Measurements from ENCODE around the gene SERPINH1.
A peak's percentile ranks its signal among the peaks of the same experiment; 100 is the strongest.

Gene SERPINH1

DNA sequence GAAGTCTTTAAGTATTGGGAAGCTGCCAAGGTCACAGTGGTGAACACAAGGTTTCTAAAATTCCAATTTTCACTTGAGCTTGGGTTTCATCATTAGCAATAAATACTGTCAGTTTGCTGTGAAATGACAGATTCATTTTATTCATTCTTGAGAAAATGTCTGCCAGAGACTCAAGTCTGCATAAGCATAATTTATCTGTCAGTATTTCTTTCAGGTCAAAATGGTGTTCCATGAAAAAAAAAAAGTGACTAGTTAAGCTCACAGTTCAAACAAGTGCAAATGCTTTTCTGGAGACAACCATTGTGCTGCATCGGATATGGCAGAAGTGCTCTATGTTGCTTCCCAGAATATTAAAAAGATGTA, 28.2 kb upstream of the SERPINH1 start:
- no peak for DNase-seq

DNA sequence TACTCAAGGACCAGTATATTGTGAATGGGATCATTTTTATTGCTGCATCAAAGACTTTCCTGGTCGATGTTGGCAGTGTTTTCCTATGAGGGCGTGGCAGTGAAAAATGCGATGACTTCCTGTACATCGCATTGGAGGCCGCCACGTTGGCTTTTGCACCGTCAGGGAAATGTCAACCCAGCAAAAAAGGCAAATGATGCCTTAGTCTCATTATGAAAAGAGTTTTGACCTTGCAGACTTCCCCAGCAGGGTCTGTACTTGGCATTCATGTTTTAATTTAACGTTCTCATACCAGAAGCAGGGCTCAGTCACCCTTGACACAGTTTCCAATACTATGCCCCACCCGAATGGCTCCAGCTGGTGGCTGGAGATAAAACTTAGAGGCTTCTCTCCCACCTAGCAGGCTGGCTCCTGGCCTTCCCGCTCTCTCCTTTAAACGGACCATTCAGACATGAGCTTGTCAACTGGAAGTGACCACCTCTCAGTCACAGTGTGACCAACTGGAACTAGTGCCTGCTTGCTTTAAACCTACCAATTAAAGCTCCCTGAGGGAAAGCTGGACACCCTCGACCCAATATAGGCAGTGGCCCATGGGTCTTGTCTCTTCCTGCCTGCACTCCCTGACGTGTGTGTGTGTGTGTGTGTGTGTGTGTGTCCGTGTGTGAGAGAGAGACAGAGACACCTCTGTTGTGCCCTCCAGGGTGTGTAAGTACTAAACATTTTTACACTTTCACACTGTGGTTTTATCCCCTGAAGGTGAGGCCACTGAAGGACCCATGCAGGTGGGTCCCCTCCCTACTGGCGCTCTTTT, 27.6 kb upstream of the SERPINH1 start:
- no peak for DNase-seq

DNA sequence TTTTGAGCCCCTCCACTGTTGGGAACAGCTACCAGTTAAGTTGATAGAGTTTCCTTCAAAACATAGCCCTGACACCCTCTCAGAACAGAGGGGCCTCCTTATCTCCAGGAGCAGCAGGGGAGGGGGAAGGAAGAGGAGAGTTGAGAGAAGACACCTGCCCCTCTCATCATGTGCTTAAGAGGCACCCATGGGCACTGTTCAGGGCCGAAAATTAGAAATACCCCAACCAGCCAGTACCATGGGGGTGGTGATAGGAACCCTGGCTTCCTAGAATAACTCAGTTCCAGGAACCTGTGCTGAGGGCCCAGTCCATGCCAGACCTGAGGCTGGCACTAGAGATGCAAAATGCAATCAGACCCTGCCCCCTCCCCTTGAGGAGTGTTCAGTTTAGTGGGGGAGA, 27.0 kb upstream of the SERPINH1 start:
- DNase-seq = no peak

DNA sequence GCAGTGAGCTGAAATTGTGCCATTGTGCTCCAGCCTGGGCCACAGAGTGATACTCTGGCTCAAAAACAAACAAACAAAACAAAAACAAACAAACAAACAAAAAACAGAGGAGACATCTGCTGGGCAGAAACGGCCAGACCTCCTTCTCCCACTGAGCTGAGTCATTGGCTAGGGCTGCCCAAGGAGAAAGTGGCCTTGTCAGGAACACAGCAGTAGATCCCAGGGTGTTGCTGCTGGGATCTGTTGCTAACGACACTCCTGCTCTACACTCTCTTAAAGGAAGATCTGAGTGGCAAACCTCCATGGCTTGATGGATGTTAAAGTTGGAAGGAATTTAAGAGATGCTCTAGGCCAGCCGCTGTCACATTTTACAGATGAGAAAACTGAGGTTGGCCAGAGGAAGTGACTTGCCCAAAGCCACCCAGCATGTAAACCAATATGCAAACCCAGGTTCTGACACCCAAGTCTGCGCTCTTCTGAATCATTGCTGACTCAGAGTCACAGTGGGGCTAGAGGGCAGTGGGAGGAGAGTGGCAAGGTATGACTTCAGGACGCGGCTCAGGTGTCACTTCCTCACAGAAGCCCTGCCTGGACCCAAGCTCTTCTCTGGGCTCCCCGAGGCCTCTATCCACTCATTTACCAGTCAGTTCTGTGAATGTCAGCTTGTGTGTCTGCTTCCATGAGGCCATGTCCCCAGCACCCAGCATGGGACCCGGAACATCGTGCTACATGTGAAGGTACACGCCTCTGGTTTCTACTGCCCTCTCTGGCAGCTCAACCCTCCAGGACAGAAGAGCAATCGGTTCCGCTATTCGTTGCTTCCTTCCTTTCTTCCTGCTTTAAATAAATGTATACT, 25.0 kb upstream of the SERPINH1 start:
- DNase-seq = no peak

DNA sequence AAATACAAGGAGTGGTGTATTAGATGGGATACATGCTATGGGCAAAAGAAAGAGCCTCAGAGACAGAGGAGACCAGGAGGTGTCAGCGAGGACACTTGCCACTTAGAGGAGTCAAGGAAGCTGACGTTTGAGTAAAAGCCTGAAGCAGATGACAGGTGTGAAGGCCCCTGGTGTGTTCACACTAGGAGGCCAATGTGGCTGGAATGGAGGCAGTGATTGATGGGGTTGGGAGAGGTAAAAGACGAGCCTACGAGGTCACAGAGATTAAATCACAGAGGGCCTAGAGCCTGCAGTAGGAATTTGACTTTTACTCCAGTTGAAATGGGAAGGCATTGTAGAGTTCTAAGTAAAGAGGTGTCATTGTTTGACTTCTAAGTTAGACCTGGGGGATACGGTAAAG, 24.3 kb upstream of the SERPINH1 start:
- no peak for DNase-seq

DNA sequence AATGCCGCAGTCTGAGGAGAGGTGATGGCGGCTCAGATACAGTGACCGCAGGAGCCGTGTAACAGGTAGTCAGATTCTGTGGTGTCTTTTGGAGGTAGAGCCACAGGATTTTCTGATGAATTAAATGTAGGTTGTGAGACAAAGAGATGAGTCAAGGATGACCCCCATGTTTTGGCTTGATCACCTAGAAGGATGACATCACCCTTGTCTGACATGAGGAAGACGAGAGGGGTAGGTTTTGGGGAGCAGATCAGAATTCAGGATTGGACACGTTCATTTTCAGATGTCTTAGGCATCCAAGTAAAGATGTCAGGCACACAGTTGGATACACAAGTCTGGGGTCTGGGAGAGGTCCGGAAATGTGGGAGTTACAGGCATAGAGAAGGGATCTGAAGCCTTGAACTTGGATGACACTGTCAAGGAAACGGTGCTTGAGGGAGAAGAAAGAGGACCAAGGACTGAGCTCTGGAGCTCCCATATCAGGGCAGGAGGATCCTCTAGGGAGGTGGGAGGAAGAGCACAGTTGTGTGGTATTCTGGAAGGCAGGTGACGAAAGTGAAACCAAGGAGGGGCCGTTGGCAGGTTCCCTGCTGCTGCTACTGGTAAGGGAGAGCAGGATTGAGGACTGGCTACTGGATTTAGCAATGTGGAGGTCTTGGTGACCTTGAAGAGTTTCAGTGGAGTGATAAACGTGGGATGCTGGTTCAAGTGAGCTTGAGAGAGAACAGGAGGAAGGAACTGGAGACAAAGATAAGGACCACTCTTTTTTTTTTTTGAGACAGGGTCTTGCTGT, 23.7 kb upstream of the SERPINH1 start:
- DNase-seq = no peak

DNA sequence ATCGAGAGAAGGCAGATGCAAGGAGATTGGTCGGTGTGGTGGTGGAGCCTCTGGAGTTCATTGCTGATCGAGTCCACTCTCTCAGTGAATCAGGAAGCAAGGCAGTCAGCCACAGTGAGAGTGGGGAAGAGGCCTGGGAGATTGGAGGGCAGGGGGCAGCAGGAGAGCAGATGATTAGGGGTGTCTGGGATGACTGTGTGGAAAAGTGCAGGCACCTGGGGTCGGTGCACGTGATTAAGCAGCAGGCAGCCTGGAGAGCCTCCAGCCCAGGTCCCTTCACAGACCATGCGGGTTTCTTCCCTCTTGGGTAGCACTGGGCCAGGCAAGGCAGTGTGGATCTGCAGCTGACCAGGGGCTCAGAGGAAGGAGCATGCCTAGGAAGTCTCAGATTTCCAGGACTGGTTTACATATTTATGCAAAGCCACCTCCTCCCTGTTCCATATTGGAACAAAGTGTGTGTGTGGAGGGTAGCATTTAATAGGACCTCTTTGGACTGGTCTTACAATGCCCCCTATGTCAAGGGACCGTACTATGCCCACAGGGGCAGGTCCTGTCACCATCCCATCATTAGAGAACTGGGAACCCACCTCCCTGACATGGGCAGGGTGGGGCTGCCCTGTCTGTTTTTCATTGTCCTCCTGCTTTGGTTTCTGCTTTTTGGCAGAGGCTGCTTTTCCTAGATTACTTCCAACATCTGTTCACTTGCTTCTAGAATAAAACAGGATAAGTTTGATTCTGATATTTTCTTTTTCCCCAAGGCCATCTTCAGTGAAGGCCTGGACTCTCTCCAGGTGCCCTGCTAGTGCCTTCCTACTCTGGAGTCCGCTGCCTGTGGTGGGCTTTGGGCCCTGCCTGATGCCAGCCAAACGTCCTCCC, 22.4 kb upstream of the SERPINH1 start:
- peak; percentile 53 for DNase-seq

DNA sequence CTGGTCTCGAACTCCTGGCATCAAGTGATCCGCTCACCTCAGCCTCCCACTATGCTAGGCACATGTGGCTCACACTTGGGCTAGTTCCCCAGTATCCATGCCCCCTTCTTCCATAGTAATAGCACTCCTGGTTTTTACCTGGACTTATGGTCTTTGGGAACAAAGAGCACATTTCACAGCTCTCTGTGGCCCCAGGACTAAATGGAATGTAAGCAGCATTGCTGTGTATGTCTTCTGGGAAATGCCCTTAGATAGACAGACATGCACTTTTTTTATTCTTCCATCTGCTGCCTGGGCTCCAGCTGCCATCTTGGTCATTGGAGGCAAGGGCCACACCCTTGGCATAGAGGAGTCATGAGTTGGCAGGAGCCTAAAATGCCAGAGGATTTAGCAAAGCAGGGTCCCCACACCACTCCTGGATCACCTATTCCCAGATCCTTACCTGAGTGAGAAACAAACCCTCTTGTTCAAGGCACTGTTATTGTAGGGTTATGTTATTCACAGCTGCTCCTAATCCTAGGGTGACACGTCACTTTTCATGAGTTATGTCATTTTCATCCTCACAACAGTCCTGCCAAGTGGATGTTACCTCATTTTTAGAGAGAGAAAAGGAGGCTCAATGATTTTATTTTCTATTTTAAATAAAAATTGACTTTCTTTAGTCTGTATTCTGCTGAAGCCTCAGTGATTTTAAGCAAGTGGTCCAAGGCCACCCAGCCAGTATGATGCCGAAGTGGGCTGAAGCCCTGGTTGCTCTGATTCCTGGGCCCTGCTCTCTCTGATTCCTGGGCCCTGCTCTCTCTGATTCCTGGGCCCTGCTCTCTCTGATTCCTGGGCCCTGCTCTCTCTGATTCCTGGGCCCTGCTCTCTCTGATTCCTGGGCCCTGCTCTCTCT, 20.6 kb upstream of the SERPINH1 start:
- DNase-seq = no peak

DNA sequence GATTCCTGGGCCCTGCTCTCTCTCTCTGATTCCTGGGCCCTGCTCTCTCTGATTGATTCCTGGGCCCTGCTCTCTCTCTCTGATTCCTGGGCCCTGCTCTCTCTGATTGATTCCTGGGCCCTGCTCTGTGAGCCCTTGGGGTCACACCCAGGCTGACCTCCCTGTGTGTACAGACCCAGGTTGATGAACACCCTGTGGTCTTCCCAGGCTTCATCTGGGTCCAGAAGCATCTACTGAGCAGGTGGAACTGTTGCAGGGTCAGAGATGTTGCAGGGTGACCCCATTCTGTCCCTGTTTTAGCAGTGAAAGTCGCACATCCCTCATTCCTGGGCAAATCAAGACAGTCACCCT, 20.0 kb upstream of the SERPINH1 start:
- DNase-seq = no peak

DNA sequence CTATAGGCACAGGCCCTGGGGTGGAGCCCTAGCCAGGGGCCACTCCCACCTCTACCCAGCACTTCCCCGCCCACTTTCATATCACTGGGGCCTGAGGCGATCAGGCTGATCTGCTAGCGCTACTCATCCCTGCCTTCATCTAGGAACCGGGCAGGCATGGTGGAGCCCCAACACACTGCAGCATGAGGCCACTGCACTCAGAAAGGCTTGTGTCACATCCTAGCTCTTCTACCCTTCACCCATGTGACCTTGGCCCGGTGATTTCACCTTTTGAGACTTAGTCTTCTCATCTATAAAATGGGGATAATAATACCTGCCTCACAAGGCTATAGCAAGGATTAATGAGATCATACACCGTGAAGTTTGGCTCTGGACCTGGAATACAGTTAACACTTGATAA, 18.2 kb upstream of the SERPINH1 start:
- DNase-seq = no peak

DNA sequence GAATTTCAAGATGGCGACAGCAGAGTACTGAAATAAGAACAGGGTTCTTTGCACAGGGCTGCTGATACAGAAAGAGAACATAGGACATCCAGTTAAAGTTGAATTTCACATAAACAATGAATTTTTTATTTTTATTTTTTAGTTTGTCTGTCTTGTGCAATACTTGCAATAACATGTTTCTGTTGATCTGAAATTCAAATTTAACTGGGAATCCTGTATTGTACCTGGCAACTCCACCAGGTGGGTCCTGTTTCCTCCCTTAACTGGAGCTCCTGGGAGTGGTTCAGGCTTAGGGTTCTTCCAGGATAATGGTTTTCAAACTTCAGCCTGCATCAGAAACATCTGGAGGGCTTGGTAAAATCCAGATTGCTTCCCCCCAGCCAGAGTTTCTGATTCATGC, 14.9 kb upstream of the SERPINH1 start:
- DNase-seq = no peak

DNA sequence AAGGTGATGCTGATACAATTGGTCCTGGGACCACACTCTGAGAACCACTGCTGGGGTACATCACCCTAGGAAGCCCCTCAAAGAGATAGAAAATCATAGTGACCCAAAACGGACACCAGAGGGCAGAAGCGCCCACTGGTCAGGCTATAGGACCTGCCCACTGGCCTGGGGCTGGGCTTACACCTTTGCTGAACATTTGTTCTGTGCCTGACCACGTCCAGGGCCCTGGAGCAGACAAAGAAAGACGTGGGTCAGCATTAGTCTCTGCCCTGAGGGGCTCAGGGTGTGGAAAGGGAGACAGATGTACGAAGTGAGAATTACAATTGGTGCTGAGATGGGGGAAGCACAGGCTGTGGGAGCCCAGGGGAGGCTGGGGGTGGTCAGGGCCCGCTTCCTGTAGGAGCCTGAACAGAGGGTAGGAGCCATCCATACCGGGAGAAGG, 14.4 kb upstream of the SERPINH1 start:
- DNase-seq = peak; percentile 32

DNA sequence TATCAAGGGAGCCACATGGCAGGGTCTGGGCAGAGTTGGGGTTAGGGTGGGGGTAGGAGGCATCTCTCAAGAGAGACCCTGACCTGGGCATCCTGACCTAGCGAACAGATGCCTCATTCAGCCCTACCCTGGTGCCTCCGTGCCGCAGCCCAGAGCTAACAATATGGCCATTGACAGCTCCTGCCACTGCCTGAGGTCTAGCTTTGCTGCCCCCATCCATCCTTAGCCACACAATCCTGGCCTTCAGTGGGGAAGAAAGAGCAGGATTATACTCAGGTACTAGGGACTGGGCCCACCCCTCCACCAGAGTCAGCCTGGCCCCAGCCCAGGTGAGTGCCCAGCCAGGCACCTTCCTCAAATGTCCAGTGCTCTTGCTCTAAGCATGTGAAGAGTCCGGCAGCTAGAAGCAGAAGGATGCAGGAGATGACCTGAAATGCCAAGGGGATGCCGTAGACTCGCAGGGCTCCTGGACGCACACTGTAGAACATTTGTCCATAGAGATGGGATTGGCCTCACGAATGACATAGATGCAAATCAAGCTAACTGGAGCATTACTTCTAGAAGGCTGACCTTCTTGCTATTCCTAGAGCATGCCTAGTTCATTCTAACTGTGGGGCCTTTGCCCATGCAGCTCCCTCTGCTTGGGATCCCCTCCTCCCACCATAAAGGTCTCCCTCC, 13.3 kb upstream of the SERPINH1 start:
- no peak for DNase-seq

DNA sequence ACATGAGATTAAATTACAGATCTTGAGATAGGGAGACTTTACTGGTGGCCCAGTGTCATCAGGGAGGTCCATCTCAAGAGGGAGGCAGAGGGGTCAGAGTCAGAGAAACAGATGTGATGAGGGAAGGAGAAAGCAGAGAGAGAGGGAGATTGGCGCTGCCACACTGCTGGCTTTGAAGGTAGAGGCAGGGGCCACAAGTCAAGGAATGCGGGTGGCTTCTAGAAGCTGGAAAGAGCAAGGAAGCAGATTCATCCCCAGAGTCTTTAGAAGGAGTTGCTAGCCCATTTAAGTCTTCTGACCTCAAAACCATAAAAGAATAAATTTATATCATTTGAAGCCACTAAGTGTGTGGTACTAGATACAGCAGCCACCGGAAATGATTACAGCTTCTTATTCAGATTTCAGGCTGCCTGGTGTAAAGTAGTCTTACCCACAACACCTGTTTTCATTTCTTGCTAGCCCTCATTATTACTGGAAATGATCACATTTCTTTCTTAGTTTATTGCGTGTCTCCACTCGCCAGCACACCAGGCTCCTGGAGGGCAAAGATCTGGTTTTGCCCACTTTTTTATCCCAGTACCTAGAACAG, 12.6 kb upstream of the SERPINH1 start:
- no peak for DNase-seq

DNA sequence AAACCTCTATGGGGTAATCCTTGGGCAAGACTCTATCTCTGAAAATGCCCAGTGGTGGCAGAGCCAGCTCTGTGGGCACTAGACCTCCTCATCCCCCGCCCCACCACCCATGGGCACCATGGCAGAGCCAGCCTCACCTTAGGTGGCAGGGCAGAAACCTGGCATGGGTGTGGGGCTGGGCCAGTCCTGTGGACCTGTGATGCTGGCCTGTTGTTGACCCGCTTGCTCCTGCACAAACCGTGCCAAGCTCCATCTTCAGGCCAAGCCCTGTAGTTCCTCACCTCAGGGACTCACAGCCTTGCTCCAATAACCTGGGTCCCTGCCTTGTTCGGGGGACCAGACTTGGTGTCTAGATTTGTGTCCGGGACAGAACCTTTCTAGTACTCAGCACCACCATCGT, 8.9 kb upstream of the SERPINH1 start:
- no peak for DNase-seq

DNA sequence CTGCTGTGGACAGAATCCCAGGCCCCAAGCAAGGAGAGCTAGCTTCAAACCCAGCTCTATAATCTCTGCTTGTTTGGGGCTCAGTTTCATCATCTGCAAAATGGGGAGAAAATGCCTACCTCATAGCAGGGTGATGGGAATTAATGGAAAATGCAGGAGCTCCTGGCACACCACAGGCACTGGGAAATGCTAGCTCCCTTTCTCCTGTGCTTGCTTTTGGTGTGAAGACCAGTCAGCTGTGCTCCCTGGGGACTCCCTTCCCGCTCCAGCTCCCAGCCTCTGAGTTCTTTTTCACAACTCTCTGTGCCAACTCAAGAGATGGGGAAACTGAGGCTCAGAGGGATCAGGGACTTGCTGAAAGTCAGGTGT, 8.2 kb upstream of the SERPINH1 start:
- DNase-seq = no peak

DNA sequence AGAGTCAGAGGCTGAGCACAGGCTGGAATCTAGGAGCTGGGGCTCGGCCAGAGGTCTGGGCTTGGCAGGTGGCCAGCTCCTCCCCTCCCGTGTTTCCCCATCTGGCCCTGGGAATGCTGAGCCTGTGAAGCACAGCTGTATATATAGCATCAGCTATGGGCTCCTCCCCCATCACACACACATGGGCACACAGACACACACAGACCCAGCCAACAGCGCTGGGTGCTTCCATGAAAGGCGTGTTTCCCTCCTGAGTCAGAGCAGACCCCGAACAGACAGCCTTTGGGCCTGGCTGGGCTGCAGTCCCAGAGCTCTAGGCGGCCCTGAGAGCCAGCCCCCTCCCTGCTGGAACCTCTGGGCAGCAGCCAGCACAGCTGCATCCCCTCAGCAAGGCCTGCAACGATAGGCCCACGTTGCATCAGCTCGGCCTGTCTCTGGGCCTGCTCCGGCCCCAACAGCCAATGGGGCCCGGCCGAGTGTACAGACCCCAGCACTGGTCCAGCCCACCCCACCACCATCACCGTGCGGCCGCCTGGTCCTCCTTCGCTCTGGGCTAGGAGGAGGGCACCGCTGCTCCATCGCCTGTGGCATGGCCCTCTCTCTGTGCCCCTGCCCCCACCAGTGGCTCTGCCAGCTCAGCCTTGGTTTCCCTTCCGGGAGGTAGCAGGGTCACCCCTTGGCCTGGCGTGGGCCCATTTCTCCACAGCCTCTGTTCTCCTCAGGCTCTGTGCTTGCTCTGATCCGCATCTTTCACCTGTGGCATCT, 7.6 kb upstream of the SERPINH1 start:
- no peak for DNase-seq

DNA sequence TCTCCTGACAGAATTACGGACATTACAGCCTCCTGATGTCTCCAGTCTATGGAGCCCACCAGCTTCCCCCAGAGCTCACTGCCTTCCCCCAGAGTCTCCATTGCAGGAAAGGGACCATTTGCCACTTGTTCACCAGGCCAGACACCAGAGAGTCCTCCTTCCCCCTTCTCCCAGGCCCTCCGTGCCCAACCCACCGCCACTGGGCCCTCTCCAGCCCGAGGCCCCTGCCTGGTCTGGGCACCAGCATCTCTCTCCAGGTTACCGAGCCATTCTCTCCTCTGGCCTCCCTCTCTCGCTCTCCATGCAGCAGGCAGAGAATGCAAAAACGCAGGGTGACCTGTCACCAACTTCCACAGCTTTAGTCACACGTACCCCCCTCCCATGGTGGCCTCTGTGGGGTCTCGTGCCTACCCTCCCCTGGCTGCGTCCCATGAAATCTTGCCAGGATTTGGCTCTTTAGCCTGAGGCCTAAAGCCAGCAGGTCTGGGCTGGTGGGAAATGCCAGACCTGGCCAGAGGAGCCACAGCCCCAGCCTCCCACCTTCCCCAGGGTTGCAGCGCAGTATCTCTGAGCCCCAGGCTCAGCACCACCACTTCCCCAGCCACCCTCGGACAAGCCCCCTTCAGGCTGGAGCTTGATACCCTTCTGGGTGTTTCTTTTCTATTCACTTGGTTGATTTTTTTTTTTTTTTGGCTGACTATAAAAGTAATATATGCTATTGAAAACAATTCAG, 6.8 kb upstream of the SERPINH1 start:
- no peak for DNase-seq

DNA sequence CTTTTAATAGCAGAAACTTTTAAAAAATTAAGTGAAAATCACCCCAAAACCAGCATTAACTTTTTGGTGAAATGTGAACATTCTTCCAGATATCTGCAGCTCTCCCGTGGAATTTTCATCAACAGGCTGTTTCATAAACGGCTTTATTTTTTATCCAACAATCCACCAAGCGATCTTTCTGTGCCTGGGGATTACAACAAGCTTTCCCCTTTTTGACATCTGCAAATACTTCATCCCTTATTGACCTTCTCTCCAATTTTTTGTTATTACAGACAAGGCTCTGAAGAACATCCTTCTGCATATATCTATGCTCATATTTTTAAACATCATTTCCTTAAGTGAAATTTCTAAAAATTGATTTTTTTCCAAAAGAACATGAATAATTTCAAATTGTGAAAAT, 5.8 kb upstream of the SERPINH1 start:
- no peak for DNase-seq

Measured in NCI-H526 treated with DMSO at 0.1 percent for 48 hours (cell line).